Prostate gland (tissue), 2 donors: ENCODE measurements around the gene FHIT.
"Not testable (repeated sequence)": the region's sequence is repeated elsewhere in the genome, so short reads cannot be mapped to it uniquely, and the experiment has no call there.

ENCODE experiments used
- CTCF ChIP-seq, 4 experiments: fragments of 200-600 bp in 2 of 4; fragments of 450-650 bp in 2 of 4; sonication (generic) in 2 of 4; IDR thresholded peaks; 1 replicate in 3 of 4; 2 replicates in 1 of 4; pipeline ENCODE4 v1.5.1; 2016 to 2019; ENCODE audit warnings: antibody characterized with exemption in 4 of 4, mild to moderate bottlenecking in 2 of 4, moderate library complexity in 2 of 4
- POLR2A ChIP-seq: fragments of 450-650 bp; IDR thresholded peaks from one replicate; pipeline ENCODE4 v1.6.1; 2016; ENCODE audit warnings: antibody characterized with exemption, mild to moderate bottlenecking

GRCh38 chr3:61216171-61216570 lies 35.1 kb downstream of the FHIT start:
- not testable (repeated sequence) for TF ChIP-seq CTCF (IDR thresholded peaks at IDR 0.05); POLR2A
